GM18873 (cell line): ENCODE results near the gene KDM3B.
"Not testable (repeated sequence)": the region's sequence is repeated elsewhere in the genome, so short reads cannot be mapped to it uniquely, and the experiment has no call there.

Experiments
- ATAC-seq: cut with Tn5 transposase; IDR thresholded peaks from one replicate; pipeline ENCODE4 v1.9.1; 2021; ENCODE audit warnings: mild to moderate bottlenecking, moderate library complexity, moderate number of reproducible peaks; ENCODE audit not compliant: unreplicated experiment, low FRiP score

The KDM3B gene

DNA sequence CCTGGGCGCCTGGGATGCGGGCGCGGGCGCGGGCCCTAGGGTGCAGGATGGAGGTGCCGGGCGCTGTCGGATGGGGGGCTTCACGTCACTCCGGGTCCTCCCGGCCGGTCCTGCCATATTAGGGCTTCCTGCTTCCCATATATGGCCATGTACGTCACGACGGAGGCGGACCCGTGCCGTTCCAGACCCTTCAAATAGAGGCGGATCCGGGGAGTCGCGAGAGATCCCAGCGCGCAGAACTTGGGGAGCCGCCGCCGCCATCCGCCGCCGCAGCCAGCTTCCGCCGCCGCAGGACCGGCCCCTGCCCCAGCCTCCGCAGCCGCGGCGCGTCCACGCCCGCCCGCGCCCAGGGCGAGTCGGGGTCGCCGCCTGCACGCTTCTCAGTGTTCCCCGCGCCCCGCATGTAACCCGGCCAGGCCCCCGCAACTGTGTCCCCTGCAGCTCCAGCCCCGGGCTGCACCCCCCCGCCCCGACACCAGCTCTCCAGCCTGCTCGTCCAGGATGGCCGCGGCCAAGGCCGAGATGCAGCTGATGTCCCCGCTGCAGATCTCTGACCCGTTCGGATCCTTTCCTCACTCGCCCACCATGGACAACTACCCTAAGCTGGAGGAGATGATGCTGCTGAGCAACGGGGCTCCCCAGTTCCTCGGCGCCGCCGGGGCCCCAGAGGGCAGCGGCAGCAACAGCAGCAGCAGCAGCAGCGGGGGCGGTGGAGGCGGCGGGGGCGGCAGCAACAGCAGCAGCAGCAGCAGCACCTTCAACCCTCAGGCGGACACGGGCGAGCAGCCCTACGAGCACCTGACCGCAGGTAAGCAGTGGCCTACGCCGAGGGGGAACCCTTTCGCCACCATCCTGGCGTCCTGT, 113.0 kb downstream of the KDM3B start, which contains the start of gene EGR1:
Gene EGR1, plus strand, starts transcription at position 219 of the 864 bp plus-strand sequence. Its CDS starts 283 bp downstream, at position 502.
- ATAC-seq, result peak; percentile 45

DNA sequence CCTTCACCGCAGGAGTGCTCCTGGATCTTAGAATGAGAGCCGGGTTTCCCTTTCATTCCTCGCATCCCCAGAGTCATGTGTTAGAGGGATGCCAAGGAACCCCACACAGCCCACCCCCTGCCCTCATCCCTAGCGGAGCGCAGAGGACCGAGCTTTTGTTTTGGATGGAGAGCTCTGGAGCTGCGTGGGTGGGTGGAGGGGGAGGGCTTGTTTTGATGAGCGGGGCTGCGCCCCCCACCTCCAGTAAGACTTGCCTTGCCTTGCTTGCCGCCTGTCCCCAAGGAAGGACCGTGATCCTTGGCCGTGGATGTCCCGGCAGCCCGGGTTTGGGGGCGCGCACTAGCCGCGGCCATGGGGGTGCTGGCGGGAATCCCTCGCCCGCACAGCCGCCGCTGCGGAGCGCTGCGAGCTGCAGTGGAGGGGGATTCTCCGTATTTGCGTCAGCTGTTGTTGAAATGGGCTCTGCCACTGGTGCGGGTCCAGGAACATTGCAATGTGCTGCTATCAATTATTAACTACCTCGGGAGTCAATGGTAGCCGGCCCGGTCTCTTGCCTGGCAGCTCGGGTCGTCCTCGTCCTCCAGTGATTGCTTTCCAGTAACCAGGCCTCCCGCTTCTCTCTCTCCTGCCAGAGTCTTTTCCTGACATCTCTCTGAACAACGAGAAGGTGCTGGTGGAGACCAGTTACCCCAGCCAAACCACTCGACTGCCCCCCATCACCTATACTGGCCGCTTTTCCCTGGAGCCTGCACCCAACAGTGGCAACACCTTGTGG, 113.8 kb downstream of the KDM3B start:
- no peak for ATAC-seq

DNA sequence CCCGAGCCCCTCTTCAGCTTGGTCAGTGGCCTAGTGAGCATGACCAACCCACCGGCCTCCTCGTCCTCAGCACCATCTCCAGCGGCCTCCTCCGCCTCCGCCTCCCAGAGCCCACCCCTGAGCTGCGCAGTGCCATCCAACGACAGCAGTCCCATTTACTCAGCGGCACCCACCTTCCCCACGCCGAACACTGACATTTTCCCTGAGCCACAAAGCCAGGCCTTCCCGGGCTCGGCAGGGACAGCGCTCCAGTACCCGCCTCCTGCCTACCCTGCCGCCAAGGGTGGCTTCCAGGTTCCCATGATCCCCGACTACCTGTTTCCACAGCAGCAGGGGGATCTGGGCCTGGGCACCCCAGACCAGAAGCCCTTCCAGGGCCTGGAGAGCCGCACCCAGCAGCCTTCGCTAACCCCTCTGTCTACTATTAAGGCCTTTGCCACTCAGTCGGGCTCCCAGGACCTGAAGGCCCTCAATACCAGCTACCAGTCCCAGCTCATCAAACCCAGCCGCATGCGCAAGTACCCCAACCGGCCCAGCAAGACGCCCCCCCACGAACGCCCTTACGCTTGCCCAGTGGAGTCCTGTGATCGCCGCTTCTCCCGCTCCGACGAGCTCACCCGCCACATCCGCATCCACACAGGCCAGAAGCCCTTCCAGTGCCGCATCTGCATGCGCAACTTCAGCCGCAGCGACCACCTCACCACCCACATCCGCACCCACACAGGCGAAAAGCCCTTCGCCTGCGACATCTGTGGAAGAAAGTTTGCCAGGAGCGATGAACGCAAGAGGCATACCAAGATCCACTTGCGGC, 114.6 kb downstream of the KDM3B start:
- ATAC-seq, result no peak

DNA sequence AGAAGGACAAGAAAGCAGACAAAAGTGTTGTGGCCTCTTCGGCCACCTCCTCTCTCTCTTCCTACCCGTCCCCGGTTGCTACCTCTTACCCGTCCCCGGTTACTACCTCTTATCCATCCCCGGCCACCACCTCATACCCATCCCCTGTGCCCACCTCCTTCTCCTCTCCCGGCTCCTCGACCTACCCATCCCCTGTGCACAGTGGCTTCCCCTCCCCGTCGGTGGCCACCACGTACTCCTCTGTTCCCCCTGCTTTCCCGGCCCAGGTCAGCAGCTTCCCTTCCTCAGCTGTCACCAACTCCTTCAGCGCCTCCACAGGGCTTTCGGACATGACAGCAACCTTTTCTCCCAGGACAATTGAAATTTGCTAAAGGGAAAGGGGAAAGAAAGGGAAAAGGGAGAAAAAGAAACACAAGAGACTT, 115.2 kb downstream of the KDM3B start:
- ATAC-seq, result no peak

DNA sequence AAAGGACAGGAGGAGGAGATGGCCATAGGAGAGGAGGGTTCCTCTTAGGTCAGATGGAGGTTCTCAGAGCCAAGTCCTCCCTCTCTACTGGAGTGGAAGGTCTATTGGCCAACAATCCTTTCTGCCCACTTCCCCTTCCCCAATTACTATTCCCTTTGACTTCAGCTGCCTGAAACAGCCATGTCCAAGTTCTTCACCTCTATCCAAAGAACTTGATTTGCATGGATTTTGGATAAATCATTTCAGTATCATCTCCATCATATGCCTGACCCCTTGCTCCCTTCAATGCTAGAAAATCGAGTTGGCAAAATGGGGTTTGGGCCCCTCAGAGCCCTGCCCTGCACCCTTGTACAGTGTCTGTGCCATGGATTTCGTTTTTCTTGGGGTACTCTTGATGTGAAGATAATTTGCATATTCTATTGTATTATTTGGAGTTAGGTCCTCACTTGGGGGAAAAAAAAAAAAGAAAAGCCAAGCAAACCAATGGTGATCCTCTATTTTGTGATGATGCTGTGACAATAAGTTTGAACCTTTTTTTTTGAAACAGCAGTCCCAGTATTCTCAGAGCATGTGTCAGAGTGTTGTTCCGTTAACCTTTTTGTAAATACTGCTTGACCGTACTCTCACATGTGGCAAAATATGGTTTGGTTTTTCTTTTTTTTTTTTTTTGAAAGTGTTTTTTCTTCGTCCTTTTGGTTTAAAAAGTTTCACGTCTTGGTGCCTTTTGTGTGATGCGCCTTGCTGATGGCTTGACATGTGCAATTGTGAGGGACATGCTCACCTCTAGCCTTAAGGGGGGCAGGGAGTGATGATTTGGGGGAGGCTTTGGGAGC, 115.9 kb downstream of the KDM3B start:
- no peak for ATAC-seq

DNA sequence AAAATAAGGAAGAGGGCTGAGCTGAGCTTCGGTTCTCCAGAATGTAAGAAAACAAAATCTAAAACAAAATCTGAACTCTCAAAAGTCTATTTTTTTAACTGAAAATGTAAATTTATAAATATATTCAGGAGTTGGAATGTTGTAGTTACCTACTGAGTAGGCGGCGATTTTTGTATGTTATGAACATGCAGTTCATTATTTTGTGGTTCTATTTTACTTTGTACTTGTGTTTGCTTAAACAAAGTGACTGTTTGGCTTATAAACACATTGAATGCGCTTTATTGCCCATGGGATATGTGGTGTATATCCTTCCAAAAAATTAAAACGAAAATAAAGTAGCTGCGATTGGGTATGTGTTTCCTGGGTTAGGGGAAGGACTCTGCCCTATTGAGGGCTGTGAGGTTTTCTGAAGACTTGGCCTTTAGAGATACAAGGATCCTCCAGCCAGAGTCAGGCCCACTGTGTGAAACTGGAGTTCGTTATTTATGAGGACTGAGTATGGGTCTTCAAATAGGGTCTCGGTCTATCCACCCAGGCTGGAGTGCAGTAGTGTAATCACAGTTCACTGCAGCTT, 116.6 kb downstream of the KDM3B start:
- ATAC-seq, result no peak

DNA sequence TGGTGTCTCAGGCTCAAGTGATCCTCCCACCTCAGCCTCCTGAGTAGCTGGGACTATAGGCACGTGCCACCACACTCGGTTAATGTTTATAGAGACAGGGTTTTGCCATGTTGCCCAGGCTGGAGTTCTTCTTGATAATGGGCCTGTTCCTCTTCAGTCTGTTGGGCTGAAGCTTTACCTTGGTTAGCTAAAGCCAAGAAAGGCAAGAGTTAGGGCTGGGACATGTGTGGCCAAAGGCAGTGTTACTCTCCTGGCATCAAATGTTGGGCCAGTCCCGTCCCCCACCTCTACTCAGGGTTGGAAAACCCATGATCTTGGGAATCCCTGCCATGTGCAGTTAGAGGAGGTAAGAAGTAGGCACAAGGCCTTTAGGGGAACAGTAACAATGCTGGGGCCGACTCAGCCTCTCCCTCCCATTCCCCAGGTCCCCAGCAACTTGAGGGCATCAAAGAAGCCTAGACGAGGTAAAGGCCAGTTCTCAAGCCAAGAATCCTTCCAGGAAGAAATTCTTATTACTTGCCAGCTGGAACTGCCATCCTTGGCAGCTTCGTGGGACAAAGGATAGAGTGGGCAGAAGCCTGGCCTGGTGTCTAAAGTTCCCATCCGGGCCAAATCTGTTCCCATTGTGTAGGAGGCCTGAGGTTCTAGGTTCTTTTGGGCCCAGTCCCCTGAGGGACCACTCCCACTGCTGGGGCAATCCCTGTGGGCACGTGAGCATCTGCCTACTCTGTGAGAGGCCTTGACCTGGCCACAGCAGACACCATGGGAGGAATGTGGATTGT, 117.2 kb downstream of the KDM3B start:
- no peak for ATAC-seq

DNA sequence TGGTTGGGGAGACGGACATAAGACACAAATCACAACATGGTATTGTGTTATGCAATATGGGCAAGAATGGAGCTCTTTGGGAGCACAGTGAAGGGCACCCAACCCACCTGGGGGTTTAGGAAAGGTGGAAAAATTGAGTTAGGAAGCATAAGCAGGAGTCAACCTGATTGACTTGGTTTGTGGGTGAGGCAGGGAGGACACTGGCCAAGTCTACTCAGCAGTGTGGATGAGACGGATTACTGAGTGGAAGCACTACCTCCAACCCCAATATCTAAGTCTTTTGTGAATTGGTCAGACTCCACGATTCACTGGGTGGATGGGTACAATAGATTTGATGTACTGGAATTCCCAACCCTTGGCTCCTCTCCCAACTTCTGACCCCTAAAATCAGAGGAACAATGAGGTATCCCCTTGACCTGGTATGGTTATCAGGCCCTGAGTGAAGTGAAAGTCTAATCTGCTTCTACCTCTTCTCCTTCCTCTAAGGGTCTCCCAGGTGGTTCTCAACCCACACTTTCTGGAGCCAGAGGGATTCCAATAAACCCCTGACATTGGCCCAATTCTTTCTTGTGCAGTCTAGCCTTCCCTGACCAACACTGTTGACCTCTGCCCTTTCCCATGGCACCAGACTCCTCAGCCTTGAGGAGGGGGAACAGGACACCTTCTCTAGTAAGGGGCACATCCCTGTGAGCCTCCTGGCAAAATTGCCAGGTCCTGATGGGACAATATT, 118.0 kb downstream of the KDM3B start:
- no peak for ATAC-seq

DNA sequence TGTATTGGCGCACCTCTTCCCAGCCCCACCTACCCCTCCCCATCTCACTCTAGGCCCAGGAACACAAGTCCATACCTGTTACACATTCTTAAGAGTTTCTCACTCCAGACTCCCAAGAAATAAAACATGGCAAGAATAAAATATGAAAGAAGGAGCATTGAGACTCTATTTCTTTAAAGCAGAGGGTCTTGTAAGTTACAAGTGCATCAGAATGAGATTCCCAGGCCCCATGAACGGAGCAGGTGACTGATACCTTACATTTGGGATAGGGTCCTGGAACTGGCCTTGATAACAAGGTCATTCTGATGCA, 118.5 kb downstream of the KDM3B start:
- no peak for ATAC-seq

DNA sequence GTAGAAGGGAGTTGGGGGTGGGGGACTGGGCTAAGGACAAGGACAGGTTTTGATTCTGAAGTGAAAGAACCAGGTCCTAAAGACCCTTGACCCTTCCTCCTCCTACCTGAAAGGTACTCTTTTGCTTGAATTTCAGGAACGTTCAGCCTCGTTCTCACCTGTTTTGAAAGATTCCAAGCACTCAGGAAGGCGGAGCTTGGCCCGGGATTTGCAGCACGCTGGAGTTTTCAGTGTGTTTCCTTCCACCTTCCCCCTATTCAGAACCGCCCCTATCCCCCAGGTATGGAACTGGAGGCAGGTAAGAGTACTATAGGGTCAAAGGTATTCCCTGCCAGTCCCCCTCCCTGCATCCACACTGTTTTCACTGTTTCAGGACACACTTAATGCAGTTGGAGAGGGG, 119.9 kb downstream of the KDM3B start:
- ATAC-seq, result no peak

DNA sequence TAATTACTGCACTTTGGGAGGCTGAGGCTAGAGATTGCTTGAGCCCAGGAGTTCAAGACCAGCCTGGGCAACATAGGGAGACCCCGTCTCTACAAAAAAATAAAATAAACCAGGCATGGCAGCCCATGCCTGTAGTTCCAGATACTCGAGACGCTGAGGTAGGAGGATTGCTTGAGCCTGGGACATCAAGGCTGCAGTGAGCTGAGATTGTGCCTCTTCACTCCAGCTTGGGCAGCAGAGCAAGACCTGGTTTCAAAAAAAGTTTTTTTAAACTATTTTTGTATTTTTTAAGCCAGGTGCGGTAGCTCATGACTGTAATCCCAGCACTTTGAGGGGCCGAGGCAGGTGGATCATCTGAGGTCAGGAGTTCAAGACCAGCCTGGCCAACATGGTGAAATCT, 120.7 kb downstream of the KDM3B start:
- not testable (repeated sequence) for ATAC-seq

DNA sequence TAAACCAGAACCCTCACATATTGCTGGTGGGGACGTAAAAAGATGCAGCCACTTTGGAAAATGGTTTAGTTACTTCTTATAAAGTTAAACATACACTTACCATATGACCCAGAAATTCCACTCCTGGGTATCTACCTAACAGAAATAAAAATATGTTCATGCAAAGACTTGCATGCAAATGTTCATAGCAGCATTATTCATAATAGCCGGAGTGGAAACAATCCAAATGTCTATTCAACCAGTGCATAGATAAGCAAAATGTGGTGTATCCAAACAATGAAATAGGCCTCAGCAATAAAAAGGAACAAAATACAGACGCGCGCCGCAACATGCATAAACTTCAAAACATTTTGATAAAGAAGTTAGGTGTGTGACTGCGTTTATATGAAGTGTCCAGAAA, 124.4 kb downstream of the KDM3B start:
- no peak for ATAC-seq

DNA sequence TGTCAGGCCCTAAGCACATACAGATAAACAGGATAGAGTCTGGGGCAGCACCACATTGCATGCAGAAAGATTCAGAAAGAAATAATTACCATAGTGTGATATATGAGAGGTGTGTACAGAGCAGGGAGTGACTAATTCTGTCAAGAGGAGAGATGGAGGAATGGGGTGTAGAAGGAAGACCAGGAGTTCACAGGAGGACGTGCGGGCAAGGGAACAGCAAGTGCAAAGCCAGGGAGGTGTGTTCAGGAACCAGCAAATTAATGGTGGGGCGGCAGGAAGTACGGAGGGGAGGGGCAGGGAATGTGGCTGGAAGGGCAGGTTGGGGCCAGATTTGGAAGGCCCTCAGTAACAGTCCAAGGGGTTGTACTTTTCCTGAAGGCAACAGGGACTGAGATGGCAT, 130.2 kb downstream of the KDM3B start:
- no peak for ATAC-seq
